GM19240 (cell line): Measurements from ENCODE around the gene KLHL3.
"Not testable (repeated sequence)": the region's sequence is repeated elsewhere in the genome, so short reads cannot be mapped to it uniquely, and the experiment has no call there.

Source experiments
- DNase-seq: peaks from one replicate; pipeline ENCODE4 v3.0.0; 2011; ENCODE audit warnings: low spot score; ENCODE audit not compliant: insufficient read length

KLHL3 gene

GRCh38 chr5:137669811-137670210 is 66.1 kb downstream of the KLHL3 start:
- DNase-seq, result no peak

GRCh38 chr5:137668637-137669036 is 67.3 kb downstream of the KLHL3 start:
- DNase-seq, result no peak

- DNase-seq, result no peak
Observed at GRCh38 chr5:137667341-137667740, 68.5 kb downstream of the KLHL3 start.

GRCh38 chr5:137666901-137667300 is 69.0 kb downstream of the KLHL3 start:
- DNase-seq, result no peak

GRCh38 chr5:137666461-137666850 is 69.4 kb downstream of the KLHL3 start:
- no peak for DNase-seq

GRCh38 chr5:137665678-137666460 is 70.0 kb downstream of the KLHL3 start:
- peak; percentile 34 for DNase-seq

- DNase-seq, result peak; percentile 53
Observed at GRCh38 chr5:137660349-137660817, 75.5 kb downstream of the KLHL3 start.

GRCh38 chr5:137659209-137659608 is 76.7 kb downstream of the KLHL3 start:
- DNase-seq, result no peak

- DNase-seq, result no peak
Observed at GRCh38 chr5:137658324-137658723, 77.6 kb downstream of the KLHL3 start.

- DNase-seq, result no peak
Observed at GRCh38 chr5:137657073-137657472, 78.8 kb downstream of the KLHL3 start.

- DNase-seq, result no peak
Observed at GRCh38 chr5:137656558-137656957, 79.3 kb downstream of the KLHL3 start.

GRCh38 chr5:137651022-137651421 is 84.9 kb downstream of the KLHL3 start:
- DNase-seq, result no peak

GRCh38 chr5:137649228-137649935 is 86.5 kb downstream of the KLHL3 start:
- DNase-seq, result no peak

- DNase-seq, result no peak
Observed at GRCh38 chr5:137648361-137648760, 87.5 kb downstream of the KLHL3 start.

- DNase-seq, result no peak
Observed at GRCh38 chr5:137647401-137647800, 88.5 kb downstream of the KLHL3 start.

GRCh38 chr5:137646761-137647160 is 89.1 kb downstream of the KLHL3 start:
- no peak for DNase-seq

- not testable (repeated sequence) for DNase-seq
Observed at GRCh38 chr5:137643081-137643480, 92.8 kb downstream of the KLHL3 start.

GRCh38 chr5:137642091-137642490 is 93.8 kb downstream of the KLHL3 start:
- no peak for DNase-seq

- DNase-seq, result no peak
Observed at GRCh38 chr5:137641148-137641547, 94.7 kb downstream of the KLHL3 start.

- DNase-seq, result no peak
Observed at GRCh38 chr5:137639645-137640044, 96.2 kb downstream of the KLHL3 start.

GRCh38 chr5:137638841-137639240 is 97.0 kb downstream of the KLHL3 start:
- no peak for DNase-seq

- DNase-seq, result no peak
Observed at GRCh38 chr5:137636830-137637714, 98.8 kb downstream of the KLHL3 start.
